HCEC 1CT (cell line): ENCODE results near the gene ABCB11.

ENCODE experiments used
- DNase-seq: peaks from one replicate; pipeline ENCODE4 v3.0.0-alpha.2; 2017

The ABCB11 gene

DNA sequence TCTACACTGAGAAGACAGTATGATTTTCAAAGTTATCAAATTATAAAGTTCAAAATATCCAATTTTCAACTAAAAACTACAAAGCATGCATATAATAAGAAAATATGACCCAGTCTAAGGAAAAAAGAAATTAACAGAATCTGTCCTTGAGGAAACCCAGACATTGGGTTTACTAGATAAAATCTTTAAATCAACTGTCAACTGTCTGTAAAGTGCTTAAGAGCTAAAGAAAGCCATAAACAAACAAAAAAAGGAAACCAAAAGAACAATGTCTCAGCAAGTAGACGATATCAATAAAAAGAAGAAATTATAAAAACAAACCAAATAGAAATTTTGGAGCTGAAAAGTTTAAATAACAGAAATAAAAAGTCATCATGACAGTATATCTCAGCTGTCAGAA lies 10.5 kb upstream of the ABCB11 start:
- DNase-seq: no peak

DNA sequence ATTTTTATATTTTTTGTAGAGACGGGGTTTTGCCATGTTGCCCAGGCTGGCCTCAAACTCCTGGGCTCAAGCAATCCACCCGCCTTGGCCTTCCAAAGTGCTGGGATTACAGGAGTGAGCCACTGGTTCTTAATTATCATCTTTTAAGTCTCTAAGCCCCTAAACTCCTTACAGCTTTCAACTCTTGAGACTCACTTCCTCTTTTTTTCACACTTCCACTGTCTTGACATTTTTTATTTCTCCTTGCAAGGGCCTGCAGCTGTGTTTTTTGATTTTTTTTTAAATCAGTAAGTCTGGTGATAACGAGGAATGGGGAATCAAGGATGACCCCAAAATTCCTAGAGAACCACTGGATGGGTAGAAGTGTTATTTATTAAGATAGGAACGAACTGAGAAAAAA lies 8.6 kb upstream of the ABCB11 start:
- DNase-seq: no peak

DNA sequence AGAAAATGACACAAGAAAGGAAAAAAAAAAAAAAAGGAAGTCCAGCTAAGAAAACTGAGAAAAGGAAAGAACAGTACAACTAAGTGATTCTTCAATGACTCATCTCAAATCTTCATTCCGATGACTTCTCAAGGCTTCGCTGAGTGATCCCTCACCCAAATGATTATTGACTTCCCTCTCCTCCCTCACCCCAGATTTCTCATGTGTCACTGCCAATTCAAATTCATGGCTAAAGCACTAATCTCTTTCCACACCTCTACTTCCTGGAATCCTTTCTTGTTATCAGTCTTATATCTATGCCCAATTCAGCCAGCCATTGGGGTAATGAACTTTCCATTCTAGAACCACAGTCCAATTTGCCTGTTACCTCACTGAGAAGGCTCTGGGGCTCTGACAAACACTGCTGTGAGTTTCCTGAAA lies 7.2 kb upstream of the ABCB11 start:
- DNase-seq: peak; percentile 78

DNA sequence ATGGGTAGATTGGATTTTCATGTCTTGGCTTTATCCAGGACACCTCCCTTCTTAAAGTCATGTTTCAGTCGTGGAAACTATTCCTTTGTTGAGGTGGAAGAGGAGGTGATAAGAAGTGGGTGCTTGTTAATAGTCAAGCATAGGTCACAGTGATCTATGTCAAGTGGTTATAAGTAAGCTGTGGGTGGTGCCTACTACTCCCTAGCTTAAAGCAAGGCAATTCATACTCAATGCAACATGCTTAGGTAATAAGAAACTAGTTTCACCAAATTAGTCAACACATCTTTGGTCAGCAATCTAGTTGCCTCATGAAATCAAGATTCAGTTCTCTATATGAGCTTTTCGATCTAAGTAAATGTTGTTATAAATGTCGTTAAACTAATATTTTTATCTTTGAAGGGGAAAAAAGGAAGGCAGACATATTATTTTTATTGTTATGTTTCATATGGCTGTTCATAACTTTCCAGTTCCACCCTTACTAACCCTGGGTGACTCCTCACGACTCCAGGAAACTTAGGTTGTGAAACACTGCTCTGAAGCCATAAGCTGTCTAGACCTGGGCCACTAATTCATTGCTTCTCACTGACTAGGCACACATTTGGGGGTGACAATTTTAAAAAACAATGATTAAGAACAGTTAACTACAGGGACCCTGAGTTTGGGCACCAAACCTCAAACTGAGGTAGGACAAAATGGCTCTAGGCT lies 5.8 kb upstream of the ABCB11 start:
- no peak for DNase-seq

DNA sequence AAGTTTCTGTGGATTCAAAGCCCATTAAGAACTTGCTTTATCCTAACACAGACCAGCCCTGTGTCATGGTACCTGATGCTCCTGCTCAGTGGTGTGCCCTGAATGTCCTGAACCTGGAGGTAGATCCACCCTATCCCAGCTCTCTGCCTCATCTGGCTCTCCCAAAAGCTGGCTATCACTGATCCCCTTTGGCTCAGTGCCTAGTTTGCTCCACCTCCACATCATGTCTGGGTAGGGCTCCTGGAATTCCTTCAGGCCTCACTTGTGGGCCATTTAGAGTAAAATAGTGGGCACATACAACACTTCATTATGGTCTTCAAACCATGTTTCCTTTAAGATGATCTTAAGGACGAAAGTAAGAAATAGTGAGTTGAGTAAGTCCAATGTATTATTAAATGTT lies 4.8 kb upstream of the ABCB11 start:
- DNase-seq: no peak

DNA sequence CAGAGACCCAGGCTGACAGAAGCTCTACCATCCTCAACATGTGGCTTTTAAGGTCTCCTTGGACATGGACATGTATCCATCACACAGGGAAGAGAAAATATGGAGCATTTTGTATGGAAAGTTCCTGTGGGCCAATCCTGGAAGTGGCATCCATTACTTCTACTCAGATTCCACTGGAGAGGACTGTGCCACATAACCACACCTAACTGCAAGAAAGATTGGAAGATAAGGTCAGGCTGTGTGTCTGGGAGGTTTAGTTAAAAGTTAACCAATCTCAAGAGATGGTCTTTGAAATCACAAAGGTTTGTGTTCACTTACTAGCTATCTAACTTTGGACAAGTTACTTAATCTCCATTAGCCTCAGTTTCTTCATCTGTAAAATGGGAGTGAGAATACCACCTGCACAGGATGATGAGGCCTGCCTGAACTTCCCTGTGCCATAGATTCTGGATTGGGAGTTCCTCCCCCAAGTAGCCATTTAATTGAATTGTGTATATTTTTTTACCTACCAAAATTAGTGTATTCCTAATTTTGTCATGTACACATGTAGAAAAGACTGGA lies 3.9 kb upstream of the ABCB11 start:
- DNase-seq: no peak

DNA sequence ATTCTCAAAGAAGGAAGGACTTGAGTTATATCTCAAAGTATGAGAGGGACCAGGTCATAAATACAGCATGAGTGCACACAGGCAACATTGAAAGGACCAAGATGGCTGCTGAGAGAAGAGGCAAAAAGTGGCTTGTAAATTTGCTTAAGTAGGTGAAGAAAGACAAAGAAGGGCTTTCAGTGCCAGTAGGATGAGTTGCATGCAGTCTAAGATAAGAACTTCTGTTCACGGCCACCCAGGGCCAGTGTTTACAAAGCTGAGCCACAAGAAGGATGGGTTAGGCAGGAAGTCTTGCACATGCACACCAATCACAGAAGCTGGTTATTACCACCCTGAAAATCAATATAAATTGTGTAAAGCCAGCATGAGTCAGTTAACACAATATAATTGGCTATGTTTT lies 3.1 kb upstream of the ABCB11 start:
- DNase-seq: no peak

DNA sequence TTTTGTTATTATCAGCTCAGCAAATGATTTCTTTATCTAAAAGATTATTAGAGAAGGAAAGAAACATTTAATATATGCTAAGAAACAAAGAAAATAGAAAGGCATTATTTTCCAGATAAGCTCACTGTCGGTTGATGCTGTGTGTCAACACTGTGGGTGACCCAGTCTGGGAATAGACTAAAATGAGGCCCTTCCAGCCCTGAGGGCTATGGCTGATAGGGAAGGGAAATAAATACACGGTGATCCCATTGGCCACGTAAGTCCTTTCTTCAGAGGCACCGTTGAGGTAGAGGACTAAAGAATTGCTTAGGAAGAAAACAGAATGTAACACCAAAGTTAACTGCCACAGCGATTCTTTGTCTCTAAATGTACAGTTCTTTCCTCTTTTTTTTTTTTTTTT lies 1.8 kb downstream of the ABCB11 start:
- no peak for DNase-seq

DNA sequence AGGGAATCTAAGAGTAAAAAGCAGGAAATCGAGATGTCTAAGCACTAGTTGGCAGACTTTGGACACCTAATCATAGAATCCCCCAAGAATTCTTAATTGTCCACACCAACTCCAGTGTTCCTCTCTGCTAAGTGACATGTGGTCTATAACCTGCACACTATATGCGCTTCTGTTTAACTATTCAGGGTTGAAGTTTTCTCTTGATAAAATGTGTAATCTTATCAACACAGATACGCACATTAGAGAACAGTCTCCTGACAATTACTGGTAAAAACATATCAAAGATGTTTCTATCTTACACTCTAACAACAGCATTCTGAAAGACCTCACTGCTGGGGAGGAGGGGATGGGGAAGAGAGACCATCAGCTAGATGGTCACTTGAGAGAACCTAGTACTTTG lies 3.9 kb downstream of the ABCB11 start:
- DNase-seq: no peak

DNA sequence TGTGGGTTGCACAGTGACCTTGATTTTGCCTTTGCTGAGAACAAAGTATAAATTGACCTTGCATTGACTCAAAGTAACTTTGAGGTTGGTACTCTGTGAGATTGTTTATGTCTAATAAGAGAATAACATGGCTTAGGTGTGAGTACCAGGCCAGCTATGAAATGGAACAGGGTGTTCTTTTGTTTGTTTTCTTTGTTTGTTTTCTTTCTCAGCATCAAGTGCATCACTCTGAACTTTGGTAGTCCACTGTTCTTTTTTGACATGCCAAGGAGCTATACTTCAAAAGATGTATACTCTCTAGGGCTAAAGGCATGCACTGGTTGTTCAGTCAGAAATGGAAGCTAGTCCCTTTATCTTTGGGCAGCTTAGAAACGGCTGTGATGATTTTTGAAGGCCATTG lies 5.1 kb downstream of the ABCB11 start:
- DNase-seq: no peak

DNA sequence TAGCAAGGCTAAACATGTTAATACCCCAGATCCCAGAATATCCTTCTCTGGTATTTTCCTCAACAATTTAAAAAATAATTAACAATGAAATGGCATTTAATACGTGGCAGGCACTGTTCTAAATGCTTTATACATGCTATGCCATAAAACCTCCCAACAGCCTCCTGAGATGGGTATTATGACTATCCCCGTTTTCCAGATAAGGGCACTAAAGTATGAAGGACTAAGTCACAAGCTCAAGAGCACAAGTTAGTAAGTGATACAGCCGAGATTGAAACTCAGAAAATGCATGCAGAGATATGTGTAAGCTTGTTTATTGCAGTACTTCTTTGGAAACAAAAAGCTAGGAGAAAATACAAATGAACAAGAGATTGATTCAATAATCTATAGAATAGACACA lies 8.0 kb downstream of the ABCB11 start:
- DNase-seq: no peak

DNA sequence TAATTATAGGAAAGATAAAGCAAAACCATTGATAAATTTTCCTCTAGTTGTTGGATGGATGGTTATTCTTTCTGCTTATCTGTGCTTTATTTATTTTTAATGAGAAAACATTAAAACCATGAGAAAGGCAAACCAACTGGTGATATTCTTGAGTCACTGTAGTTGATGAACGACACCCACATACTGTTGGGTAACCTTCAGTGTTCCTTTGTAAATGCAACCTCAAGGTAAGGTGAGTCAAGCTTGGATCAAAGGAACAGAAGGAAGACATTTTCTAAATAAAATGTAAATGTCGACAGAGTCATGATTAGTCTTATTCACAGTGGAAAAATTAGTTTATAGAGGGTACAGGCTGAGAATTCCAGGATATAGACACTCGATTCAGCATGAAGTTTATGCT lies 12.7 kb downstream of the ABCB11 start:
- no peak for DNase-seq

DNA sequence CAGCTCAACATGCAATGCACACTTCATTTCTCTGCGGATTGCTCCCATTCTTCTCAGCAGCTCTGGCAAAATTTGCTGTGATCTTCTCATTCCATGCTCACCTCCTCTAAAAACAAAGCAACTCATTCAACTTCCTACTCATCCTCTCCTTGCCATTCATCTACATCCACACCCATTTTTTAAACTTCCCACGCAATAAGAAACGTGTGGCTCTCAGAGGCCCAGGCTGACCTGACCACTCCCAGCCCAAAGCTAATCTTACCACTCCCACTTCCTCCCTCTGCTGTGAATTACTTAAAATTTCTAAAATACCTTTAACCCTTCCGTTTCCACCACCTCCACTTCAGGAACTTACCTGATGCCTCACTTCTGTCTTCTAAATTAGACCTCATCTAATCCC lies 15.2 kb downstream of the ABCB11 start:
- no peak for DNase-seq

DNA sequence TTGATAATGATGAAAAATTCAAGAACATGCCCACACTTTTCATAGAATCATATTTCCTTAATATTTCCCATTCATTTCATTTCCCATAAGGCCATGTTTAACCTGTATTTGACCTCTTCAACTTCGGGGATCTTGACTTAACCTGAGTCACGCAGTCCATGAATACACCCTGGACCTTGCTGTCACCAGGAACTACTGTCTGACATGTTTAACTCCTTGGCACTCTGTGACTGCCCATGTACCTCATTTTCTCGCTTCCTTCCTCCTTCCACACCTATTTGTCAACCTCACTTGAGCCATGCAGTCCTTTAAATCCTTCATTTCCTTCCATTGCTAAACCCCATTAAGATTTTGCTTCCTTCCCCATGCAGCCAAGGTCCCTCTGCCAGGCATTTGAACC lies 16.3 kb downstream of the ABCB11 start:
- no peak for DNase-seq

DNA sequence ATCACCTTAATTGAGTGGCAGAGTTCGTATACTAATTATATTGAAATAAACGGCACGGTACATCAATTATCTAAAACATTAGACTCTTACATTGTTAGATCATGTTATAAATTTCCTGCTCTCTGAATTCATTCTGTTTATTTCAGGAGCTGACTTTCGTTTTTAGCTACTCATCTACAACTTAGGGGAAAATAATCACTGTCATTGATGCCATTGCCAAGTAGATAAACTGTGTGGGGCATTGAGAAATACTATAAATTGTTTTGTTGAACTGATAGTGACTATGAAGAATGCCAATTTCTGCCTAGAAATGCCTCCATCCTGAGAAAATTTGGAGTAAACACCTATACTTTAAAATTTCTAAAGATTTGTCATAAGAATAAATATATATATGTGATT lies 17.5 kb downstream of the ABCB11 start:
- DNase-seq: no peak

DNA sequence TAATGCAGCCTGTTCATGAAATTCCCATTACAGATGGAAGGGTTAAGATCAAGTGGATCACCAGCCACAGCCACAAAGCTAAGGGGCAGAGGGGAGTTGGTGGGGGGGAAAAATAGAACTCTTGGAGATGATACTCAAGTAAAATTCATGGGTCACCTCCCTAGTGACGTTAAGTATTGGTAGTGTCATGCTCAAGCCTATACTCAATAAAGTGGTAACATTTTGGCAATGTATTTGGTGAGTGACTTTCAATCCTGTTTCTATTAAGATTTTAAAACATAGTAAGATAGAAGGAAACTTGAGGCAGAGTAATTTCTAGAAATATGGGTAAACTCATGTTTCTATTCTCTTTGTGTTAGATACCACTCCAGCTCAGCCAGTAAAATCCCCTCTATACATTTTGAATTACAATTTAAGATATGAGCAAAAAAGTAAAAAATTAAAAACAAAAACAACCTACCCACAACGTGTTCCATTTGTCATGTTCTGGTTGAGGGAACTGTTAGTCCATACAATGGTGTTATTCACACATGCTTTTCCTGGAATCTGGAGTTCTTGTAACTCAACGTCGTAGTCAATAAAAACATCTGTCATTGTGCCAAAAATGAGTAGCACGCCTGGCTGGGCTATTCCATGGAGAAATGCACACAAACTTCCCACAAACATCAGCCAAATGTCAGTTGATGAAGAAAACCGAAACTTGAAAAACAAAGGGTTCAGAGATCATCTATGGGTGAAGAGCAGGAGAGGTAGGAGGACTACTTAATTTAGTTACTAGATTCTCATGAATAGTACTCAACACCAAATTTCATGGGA lies 18.1 kb downstream of the ABCB11 start:
- DNase-seq: no peak

DNA sequence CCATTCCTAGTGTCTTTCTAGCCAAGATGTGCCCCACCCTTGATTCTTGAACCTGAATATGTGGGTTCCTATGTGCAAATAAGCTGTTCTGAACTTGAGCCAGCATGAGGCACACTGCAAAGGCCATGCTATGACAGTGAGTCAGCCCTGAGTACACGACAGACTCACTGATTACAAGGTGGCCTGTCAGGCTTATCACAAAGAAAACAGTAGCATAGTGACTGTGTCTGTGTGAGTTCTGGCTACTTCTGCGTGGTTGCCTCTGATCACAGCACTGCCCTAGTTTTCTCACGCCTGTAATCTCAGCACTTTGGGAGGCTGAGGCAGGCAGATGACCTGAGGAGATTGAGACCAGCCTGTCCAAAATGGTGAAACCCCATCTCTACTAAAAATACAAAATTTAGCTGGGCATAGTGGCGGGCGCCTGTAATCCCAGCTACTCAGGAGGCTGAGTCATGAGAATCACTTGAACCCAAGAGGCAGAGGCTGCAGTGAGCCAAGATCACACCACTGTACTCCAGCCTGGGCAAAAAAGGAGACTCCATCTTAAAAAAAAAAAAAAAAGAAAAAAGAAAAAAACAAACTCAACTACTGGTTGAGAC lies 18.8 kb downstream of the ABCB11 start:
- peak; percentile 26 for DNase-seq

DNA sequence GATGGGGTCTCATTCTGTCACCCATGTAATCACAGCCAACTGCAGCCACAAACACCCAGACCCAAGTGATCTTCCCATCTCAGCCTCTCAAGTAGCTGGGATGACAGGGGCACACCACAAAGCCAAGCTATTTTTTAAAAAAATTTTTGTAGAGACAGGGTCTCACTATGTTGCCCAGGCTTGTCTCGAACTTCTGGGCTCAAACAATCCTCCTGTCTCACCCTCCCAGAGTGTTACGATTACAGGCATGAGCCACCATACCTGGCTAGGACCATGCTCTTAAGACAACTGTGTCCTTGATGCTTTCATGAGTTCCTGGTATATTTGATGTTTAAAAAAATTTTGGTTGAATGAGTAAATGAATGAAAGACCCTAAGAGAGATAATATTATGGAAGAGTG lies 19.4 kb downstream of the ABCB11 start:
- no peak for DNase-seq

DNA sequence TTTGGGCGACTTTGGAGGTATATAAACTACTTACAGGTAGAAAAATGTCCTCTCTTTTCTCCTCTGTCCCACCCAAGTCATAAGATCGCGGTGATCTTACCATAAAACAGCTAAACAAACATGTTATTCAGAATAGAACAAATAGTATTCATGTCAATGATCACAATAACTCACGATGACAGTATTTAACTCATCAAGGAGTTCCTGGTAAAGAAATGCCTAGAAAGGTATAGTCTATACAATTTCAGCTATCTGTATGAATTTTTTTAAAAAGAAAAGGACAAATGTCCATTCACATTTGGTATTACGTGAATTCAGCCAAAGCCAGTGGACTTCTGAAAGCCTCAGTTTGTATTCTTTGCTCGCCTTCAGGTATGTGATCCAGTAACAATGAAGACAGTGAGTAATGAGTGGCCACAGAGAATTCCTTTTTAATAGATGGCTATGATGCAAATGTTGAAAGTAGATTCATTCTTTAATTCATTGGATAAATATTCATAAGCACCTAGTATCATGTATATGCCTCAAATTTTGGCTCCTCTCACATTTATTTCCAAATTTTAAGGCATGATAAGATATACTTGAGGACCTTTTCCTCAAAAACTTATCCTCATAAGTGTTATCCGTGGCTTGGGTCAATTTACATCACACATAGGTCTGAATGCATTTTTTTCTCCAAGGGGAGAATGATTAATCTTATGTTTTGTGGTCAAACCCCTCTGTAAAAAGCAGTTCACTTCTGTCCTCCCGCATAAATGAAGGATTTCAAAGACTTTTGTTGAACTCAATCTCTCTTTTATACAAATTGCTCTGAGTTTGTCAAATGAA lies 20.3 kb downstream of the ABCB11 start:
- no peak for DNase-seq

DNA sequence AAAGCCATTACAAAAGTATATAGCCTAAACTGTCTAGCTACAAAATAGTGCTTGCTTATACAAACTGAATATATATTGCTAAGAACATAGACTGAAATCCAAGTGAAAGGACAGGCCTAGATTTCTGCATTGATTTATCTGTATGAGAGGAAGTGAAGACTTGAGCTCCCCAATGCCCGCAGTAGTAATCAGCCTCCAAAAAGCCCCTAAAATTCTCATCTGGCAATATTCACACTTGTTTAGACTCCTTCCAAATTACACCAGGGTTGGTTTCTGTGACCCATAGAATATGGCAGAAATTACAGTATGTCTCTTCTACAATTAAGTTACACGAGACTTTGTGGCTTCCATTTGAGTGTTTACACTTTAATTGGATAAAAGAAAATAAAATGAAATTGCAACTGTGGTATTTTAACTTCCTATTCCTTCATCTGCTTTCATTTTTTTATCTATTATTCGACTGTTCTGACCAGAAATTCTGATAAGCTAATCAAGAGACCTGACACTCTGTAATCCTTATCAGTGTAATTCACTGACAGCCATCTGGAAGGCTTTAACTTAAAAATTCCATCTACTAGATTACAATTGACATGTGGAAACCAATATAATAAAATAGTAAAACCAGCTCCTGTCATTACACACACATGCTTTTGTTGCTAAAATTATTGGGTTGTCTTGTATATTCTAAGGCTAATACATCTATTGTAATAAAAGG lies 21.1 kb downstream of the ABCB11 start:
- no peak for DNase-seq

DNA sequence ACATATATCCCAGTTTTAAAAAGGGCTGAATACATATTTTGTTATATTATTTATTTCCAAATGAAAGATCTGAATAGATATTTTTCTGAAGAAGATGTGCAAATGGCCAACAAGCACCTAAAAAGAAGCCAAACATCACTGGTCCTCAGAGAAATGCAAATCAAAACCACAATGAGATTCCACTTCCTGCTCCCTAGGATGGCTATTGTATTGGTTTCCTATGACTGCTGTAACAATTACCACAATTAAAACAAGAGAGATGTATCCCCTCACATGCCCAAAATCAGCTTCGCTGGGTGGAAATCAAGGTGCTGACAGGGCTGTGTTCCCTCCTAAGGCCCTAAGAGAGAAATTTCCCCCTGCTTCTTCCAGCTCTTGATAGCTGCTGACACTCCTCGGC lies 23.2 kb downstream of the ABCB11 start:
- DNase-seq: no peak

DNA sequence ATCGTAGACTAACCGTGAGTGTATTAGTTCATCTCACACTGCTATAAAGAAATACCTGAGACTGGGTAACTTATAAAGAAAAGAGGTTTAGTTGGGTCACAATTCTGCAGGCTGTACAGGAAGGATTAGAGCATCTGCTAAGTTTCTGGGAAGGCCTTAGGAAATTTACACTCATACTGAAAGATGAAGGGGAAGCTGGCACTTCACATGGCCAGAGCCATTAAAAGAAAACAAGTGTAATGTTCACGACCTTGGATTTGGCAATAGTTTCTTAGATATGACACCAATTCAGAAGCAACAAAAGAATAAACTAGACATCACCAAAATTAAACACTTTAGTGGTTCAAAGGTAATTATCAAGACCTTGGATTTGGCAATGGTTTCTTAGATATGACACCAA lies 23.8 kb downstream of the ABCB11 start:
- DNase-seq: no peak
